ENCODE data around the gene PPFIBP2. TPM values are rescaled to one million over a fixed set of nuclear protein-coding genes. Genes with fewer than 3 reads are reported as not detected.

Gene PPFIBP2
- total RNA-seq, 1 experiment from 2014 or later = 5.7 TPM

DNA sequence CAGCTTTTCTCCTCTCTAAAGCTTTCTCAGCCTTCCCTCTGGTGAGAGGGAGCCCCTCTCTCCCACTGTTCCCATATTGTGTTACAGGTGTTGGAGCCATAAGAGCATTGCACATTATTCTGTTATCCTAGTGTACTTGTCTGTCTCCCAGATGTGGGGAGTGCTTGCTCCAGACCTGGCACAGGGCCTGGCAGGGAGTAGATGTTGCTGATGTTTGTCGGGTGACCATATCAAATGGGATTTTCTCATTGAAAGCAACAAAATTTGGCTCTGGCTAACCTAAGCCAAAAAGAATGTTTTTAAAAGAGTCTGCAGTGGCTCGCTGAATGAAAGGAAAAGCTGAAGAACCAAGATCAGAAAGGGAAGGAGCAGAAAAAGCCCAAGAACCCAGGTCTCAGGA lies 118.4 kb downstream of the PPFIBP2 start:
- H3K27ac ChIP-seq (ENCODE audit: low read depth, low read length) = no peak overlapping the region
- TF ChIP-seq YY1 (IDR thresholded peaks at IDR 0.05; ENCODE audit: extremely low read depth, insufficient replicate concordance, low read depth, low read length) (no peak), POLR2AphosphoS5 (IDR thresholded peaks at IDR 0.05; ENCODE audit: low read depth, low read length) (no peak), RAD21 (IDR thresholded peaks at IDR 0.05; ENCODE audit: low read depth) (no peak)
- DNase-seq (ENCODE audit: low read depth, low spot score) (no peak), ATAC-seq (no peak)
- H3K27me3 ChIP-seq (ENCODE audit: insufficient read depth, low read length) = no peaks in the 10 kb centered on the region
- H3K9ac ChIP-seq (ENCODE audit: low read length) = no peak overlapping the region
- no peaks in the 10 kb centered on the region for H3K79me2 ChIP-seq (ENCODE audit: insufficient read depth, low read length)
- CTCF ChIA-PET = no interaction called here
- no peaks in the 10 kb centered on the region for H4K20me1 ChIP-seq (ENCODE audit: insufficient read depth)
- H3K4me3 ChIP-seq (replicated peaks in 1 of 2; ENCODE audit: low read depth in 1 of 2, low read length in 2 of 2) = no peak overlapping the region
- H3K36me3 ChIP-seq (ENCODE audit: control insufficient read depth in 1 of 2, insufficient read depth in 2 of 2, low read length in 2 of 2) = no peaks in the 10 kb centered on the region
- H3K9me2 ChIP-seq (ENCODE audit: insufficient read depth) = no peaks in the 10 kb centered on the region
- RAD21 ChIA-PET (ENCODE audit: low non-redundant PET in 1 of 2, low total read pairs in 2 of 2, uncharacterized antibody in 2 of 2, unreplicated experiment in 2 of 2) = no interaction called here
- H3K4me1 ChIP-seq (ENCODE audit: control insufficient read depth in 1 of 2, insufficient read depth in 2 of 2, low read length in 2 of 2) = no peaks in the 10 kb centered on the region
- no peak overlapping the region for H2AFZ ChIP-seq (ENCODE audit: low read depth, low read length, poor library complexity, severe bottlenecking)
- no TSS peak for BruUV-seq (replicated peaks)
- H3K4me2 ChIP-seq (ENCODE audit: low read length) = no peak overlapping the region
- no peaks in the 10 kb centered on the region for H3K9me3 ChIP-seq (ENCODE audit: control insufficient read depth in 1 of 2, insufficient read depth in 1 of 2, low read depth in 1 of 2, low read length in 2 of 2)
- intact Hi-C loops (cut with micrococcal nuclease) = no loop called here
- POLR2A ChIA-PET = no interaction called here

DNA sequence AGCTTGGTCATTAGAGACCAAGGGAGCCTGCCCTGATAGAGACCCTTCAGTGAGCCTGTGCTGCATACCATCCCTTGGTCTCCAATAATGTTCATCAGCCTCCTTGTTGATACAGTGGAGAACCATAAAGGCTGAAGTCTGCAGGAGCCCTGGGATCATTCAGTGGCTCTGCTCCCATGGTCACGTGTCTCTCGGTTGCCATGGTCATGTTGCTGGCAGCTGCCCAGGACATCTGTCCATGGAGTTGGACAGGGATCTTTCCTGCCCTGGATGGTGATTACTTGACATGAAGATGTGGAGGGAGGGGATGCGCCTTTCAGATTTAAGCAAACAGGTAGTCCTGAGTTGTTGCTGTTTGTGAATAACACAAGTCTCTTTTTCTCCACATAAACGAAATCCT lies 121.3 kb downstream of the PPFIBP2 start:
- Histone ChIP-seq H3K9me3 (ENCODE audit: control insufficient read depth in 1 of 2, insufficient read depth in 1 of 2, low read depth in 1 of 2, low read length in 2 of 2) (no peaks in the 10 kb centered on the region), H3K9me2 (ENCODE audit: insufficient read depth) (no peaks in the 10 kb centered on the region), H2AFZ (ENCODE audit: low read depth, low read length, poor library complexity, severe bottlenecking) (no peak overlapping the region), H3K27me3 (ENCODE audit: insufficient read depth, low read length) (no peaks in the 10 kb centered on the region), H4K20me1 (ENCODE audit: insufficient read depth) (no peaks in the 10 kb centered on the region), H3K36me3 (ENCODE audit: control insufficient read depth in 1 of 2, insufficient read depth in 2 of 2, low read length in 2 of 2) (no peaks in the 10 kb centered on the region), H3K4me3 (replicated peaks in 1 of 2; ENCODE audit: low read depth in 1 of 2, low read length in 2 of 2) (no peak overlapping the region), H3K79me2 (ENCODE audit: insufficient read depth, low read length) (no peaks in the 10 kb centered on the region), H3K4me2 (ENCODE audit: low read length) (no peak overlapping the region), H3K9ac (ENCODE audit: low read length) (no peak overlapping the region), H3K27ac (ENCODE audit: low read depth, low read length) (no peak overlapping the region), H3K4me1 (ENCODE audit: control insufficient read depth in 1 of 2, insufficient read depth in 2 of 2, low read length in 2 of 2) (no peaks in the 10 kb centered on the region)
- intact Hi-C loops (cut with micrococcal nuclease) = no loop called here
- DNase-seq (ENCODE audit: low read depth, low spot score) (no peak), ATAC-seq (no peak)
- POLR2A ChIA-PET = no interaction called here
- TF ChIP-seq RAD21 (IDR thresholded peaks at IDR 0.05; ENCODE audit: low read depth) (no peak), EGR1 (IDR thresholded peaks at IDR 0.05; ENCODE audit: low read depth) (no peak), SRF (IDR thresholded peaks at IDR 0.05; ENCODE audit: low read depth) (no peak), POLR2A (IDR thresholded peaks at IDR 0.05; ENCODE audit: borderline replicate concordance, extremely low read depth, insufficient read depth, insufficient read length) (no peak), FOSL1 (IDR thresholded peaks at IDR 0.05; ENCODE audit: low read depth) (no peak)
- TF ChIP-seq, protein P1, sequence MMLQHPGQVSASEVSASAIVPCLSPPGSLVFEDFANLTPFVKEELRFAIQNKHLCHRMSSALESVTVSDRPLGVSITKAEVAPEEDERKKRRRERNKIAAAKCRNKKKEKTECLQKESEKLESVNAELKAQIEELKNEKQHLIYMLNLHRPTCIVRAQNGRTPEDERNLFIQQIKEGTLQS (IDR thresholded peaks at IDR 0.05) = no peak
- RAD21 ChIA-PET (ENCODE audit: low non-redundant PET in 1 of 2, low total read pairs in 2 of 2, uncharacterized antibody in 2 of 2, unreplicated experiment in 2 of 2) = no interaction called here
- CTCF ChIA-PET = no interaction called here
- no TSS peak for BruUV-seq (replicated peaks)

Data from HCT116 (cell line).